BE2C (cell line): ENCODE results near the gene ZNF518A.

Source experiments
- DNase-seq: peaks from one replicate; pipeline ENCODE4 v3.0.0-alpha.2; 2020
- H3K27me3 ChIP-seq: fragments of 250-450 bp; sonication (Bioruptor Pico); 2 replicates; pipeline ENCODE4 v1.5.1; 2020; ENCODE audit warnings: mild to moderate bottlenecking
- H3K36me3 ChIP-seq: fragments of 250-450 bp; sonication (Bioruptor Pico); 2 replicates; pipeline ENCODE4 v1.5.1; 2020; ENCODE audit warnings: mild to moderate bottlenecking
- H3K4me1 ChIP-seq: fragments of 250-450 bp; sonication (Bioruptor Pico); 2 replicates; pipeline ENCODE4 v1.5.1; 2020
- H3K4me3 ChIP-seq: 2 replicates; pipeline ENCODE4 v1.5.1; 2011; ENCODE audit warnings: low read depth, low read length
- H3K9me3 ChIP-seq: fragments of 250-450 bp; sonication (Bioruptor Pico); 2 replicates; pipeline ENCODE4 v1.5.1; 2020
- TF ChIP-seq, protein P1 (sequence below): IDR thresholded peaks from 2 replicates; pipeline ENCODE4 v1.5.1; 2012; ENCODE audit warnings: mild to moderate bottlenecking, low read depth, low read length

ZNF518A gene

GRCh38 chr10:96112531-96112930 lies 17.6 kb upstream of the ZNF518A start:
- no peak overlapping the region for H3K4me3 ChIP-seq
- no peaks in the 10 kb centered on the region for H3K36me3 ChIP-seq
- no peaks in the 10 kb centered on the region for H3K4me1 ChIP-seq
- no peaks in the 10 kb centered on the region for H3K9me3 ChIP-seq
- TF ChIP-seq, protein P1, sequence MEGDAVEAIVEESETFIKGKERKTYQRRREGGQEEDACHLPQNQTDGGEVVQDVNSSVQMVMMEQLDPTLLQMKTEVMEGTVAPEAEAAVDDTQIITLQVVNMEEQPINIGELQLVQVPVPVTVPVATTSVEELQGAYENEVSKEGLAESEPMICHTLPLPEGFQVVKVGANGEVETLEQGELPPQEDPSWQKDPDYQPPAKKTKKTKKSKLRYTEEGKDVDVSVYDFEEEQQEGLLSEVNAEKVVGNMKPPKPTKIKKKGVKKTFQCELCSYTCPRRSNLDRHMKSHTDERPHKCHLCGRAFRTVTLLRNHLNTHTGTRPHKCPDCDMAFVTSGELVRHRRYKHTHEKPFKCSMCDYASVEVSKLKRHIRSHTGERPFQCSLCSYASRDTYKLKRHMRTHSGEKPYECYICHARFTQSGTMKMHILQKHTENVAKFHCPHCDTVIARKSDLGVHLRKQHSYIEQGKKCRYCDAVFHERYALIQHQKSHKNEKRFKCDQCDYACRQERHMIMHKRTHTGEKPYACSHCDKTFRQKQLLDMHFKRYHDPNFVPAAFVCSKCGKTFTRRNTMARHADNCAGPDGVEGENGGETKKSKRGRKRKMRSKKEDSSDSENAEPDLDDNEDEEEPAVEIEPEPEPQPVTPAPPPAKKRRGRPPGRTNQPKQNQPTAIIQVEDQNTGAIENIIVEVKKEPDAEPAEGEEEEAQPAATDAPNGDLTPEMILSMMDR = no peak
- H3K27me3 ChIP-seq = peaks cover 66% of the 10 kb centered on the region
- no peak for DNase-seq

GRCh38 chr10:96118604-96119450 lies 11.3 kb upstream of the ZNF518A start:
- TF ChIP-seq, protein P1 = no peak
- no peaks in the 10 kb centered on the region for H3K36me3 ChIP-seq
- peaks cover 61% of the 10 kb centered on the region for H3K27me3 ChIP-seq
- H3K4me3 ChIP-seq = no peak overlapping the region
- no peak for DNase-seq
- no peaks in the 10 kb centered on the region for H3K9me3 ChIP-seq
- no peaks in the 10 kb centered on the region for H3K4me1 ChIP-seq

DNA sequence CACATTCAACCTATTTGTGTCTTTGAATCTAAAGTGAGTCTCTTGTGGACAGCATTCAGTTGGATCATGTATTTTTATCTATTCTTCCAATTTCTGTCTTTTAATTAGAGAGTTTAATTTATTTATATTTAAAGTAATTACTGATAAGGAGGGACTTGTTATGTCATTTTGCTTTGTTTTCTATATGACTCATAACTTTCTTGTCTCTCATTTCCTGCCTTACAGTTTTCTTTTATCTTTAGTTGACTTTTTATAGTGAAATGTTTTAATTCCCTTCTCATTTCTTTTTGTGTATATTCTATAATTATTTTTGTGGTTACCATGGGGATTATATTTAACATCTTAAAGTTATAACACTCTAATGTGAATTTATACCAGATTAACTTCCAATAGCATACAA lies 7.3 kb upstream of the ZNF518A start:
- H3K4me1 ChIP-seq = no peaks in the 10 kb centered on the region
- no peak overlapping the region for H3K4me3 ChIP-seq
- DNase-seq = no peak
- no peaks in the 10 kb centered on the region for H3K9me3 ChIP-seq
- H3K27me3 ChIP-seq = peaks cover 69% of the 10 kb centered on the region
- TF ChIP-seq, protein P1 = no peak
- H3K36me3 ChIP-seq = no peaks in the 10 kb centered on the region

DNA sequence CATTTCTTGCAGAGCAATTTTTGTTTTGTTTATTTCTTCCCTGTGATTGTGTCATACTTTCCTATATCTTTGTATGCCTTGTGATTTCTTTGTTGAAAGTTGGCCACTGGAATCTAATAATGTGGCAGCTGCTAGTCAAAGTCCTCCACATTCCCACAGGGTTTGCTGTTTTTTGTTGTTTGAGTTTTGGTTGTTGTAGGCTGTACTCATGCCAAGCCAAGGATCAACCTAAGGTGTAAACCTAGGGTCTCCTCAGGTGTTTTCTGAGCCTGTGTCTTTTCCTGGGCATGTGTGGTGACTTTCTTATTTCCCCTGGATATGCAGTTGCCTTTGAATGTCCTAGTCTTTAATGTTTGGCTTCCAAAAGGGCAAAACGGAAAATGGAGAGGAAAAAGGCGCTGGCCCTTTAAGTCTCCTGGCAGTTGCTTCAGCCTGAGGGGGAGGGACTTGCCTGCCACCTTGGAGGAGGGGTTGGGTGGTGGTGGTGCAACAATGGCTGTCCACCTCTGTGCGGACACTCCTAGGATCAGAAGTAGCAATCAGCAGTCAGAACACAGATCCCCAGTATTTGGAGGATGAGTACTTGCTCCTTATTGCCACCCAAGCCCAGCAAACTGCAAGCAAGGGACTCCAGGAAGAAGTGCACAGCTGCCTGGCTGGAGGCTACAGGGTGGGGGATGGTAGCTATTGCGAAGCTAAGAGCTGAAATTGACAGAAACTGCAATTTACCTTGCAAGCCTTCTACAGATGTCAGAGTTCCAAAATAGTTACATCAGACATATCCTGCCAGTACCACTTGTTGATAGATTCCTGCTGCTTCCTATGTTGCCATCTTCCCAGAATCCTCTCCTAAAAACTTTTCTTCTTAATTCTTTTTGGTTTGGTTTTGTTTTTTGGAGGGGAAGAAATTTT lies 5.6 kb upstream of the ZNF518A start:
- H3K4me3 ChIP-seq = peak overlapping the region; percentile 32
- H3K36me3 ChIP-seq = no peaks in the 10 kb centered on the region
- TF ChIP-seq, protein P1 = no peak
- no peaks in the 10 kb centered on the region for H3K4me1 ChIP-seq
- H3K27me3 ChIP-seq = peaks cover 60% of the 10 kb centered on the region
- H3K9me3 ChIP-seq = no peaks in the 10 kb centered on the region
- no peak for DNase-seq

- H3K36me3 ChIP-seq = no peaks in the 10 kb centered on the region
- peaks cover 54% of the 10 kb centered on the region for H3K27me3 ChIP-seq
- no peak overlapping the region for H3K4me3 ChIP-seq
- no peaks in the 10 kb centered on the region for H3K4me1 ChIP-seq
- H3K9me3 ChIP-seq = no peaks in the 10 kb centered on the region
- no peak for DNase-seq
- TF ChIP-seq, protein P1 = no peak
These were observed 5.0 kb upstream of the ZNF518A start for GRCh38 chr10:96125142-96125515.
